ENCODE data around the gene PARP16.

Gene PARP16

GRCh38 chr15:65258375-65259262, 28.1 kb downstream of the PARP16 start:
- H3K9me3 ChIP-seq (ENCODE audit: severe bottlenecking), result no peaks in the 10 kb centered on the region
- H3K27ac ChIP-seq, result no peak overlapping the region
- H3K27me3 ChIP-seq (ENCODE audit: insufficient read depth, low read depth, severe bottlenecking), result no peaks in the 10 kb centered on the region
- H3K4me3 ChIP-seq (ENCODE audit: low read depth, low read length), result no peak overlapping the region
- H3K36me3 ChIP-seq, result peaks cover 45% of the 10 kb centered on the region
- DNase-seq, result no peak
- no peak for TF ChIP-seq CTCF (IDR thresholded peaks at IDR 0.05; ENCODE audit: low read depth, low read length)

DNA sequence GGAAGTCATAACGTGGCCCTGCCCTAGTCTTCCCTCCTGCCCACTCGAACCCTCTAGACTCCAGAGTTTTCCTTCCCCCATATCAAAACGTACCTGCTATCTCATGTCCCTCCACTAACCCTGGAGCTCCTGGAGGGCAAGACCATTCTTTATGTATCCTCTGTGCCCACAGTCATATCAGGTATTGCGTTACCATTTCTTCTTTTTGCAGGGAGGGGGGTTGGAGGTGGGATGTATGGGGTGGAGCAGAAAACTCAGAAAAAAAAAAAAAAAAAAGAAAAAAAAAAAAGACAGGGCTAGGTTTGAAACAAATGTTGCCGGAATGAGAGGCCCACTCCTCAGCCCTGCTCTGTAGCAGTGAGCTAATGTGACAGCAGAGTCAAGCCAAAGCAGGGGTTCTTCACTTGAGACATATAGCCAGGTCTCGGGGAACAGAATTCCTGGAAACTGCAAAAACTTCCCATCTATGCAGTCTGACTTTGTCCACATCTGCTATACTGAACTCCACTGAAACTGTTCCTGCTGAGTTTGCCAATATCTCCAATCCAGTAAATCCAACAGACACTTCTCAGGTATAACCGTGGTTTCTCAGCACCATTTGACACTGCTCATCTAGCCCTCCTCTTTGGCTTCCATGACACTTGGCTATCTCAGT, 31.1 kb downstream of the PARP16 start:
- no peak overlapping the region for H3K27ac ChIP-seq
- no peak for TF ChIP-seq CTCF (IDR thresholded peaks at IDR 0.05; ENCODE audit: low read depth, low read length)
- peaks cover 31% of the 10 kb centered on the region for H3K36me3 ChIP-seq
- no peaks in the 10 kb centered on the region for H3K27me3 ChIP-seq (ENCODE audit: insufficient read depth, low read depth, severe bottlenecking)
- DNase-seq, result no peak
- H3K4me3 ChIP-seq (ENCODE audit: low read depth, low read length), result no peak overlapping the region
- no peaks in the 10 kb centered on the region for H3K9me3 ChIP-seq (ENCODE audit: severe bottlenecking)

DNA sequence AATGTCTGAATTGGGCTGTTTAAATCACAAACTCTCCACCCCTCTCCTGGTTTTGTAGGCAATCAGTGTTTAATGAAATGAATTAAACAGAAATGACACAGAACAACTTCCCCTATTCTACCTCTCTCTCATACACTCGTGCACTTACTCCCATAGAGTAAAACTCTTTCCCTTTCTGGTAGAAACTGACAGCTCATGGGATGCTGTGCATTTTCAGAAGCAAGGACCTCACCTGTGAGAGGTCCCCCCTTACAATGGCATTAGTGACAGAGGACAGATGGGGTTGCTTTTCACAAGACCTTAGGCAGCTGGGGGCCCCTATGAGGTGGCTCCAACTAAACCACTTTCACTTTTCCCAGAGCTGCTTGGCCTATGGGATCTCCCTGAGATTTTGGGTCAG, 31.9 kb downstream of the PARP16 start:
- Histone ChIP-seq H3K4me3 (ENCODE audit: low read depth, low read length) (no peak overlapping the region), H3K27me3 (ENCODE audit: insufficient read depth, low read depth, severe bottlenecking) (no peaks in the 10 kb centered on the region), H3K36me3 (peaks cover 25% of the 10 kb centered on the region), H3K9me3 (ENCODE audit: severe bottlenecking) (no peaks in the 10 kb centered on the region), H3K27ac (no peak overlapping the region)
- no peak for TF ChIP-seq CTCF (IDR thresholded peaks at IDR 0.05; ENCODE audit: low read depth, low read length)
- DNase-seq, result no peak

DNA sequence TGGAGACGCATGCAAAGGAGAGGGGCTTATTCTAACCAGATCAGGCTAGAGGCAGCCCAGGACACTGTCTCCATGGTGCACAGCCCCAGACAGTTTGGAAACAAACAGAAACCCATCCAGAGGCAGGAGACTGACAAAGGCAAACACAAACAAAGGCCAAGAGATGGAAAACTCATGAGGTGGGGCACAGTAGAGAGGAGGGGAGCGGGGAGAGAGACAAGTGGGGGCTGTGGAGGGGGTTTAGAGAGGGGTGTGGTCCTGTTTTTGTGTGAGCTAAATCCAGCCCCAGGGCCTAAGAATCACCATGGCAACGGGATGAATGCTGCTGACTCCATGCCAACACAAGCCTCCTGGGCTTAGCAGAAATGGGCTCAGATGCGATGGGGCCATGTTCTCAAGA, 32.3 kb downstream of the PARP16 start:
- no peaks in the 10 kb centered on the region for H3K9me3 ChIP-seq (ENCODE audit: severe bottlenecking)
- no peak for DNase-seq
- no peak for TF ChIP-seq CTCF (IDR thresholded peaks at IDR 0.05; ENCODE audit: low read depth, low read length)
- no peak overlapping the region for H3K27ac ChIP-seq
- H3K36me3 ChIP-seq, result peaks cover 22% of the 10 kb centered on the region
- no peak overlapping the region for H3K4me3 ChIP-seq (ENCODE audit: low read depth, low read length)
- H3K27me3 ChIP-seq (ENCODE audit: insufficient read depth, low read depth, severe bottlenecking), result no peaks in the 10 kb centered on the region

- H3K27me3 ChIP-seq (ENCODE audit: insufficient read depth, low read depth, severe bottlenecking), result no peaks in the 10 kb centered on the region
- H3K9me3 ChIP-seq (ENCODE audit: severe bottlenecking), result no peaks in the 10 kb centered on the region
- H3K36me3 ChIP-seq, result peaks cover 3% of the 10 kb centered on the region; the same call in 1 of the 2 replicates
- no peak for TF ChIP-seq CTCF (IDR thresholded peaks at IDR 0.05; ENCODE audit: low read depth, low read length)
- no peak overlapping the region for H3K4me3 ChIP-seq (ENCODE audit: low read depth, low read length)
- DNase-seq, result no peak
- no peak overlapping the region for H3K27ac ChIP-seq
Observed at GRCh38 chr15:65249641-65250040, 37.0 kb downstream of the PARP16 start.
